HG03575 (cell line): ENCODE data around the gene MUC4.
"Not testable (repeated sequence)": the region's sequence is repeated elsewhere in the genome, so short reads cannot be mapped to it uniquely, and the experiment has no call there.

Experiments used
- ATAC-seq: cut with Tn5 transposase; IDR thresholded peaks from one replicate; pipeline ENCODE4 v1.9.1; 2021; ENCODE audit not compliant: unreplicated experiment, insufficient number of reproducible peaks, low FRiP score; ENCODE audit errors: extremely low read depth

The MUC4 gene

GRCh38 chr3:195754906-195755305 is 56.8 kb downstream of the MUC4 start:
- no peak for ATAC-seq

- no peak for ATAC-seq
Observed at GRCh38 chr3:195754141-195754540, 57.6 kb downstream of the MUC4 start.

GRCh38 chr3:195753581-195753980 is 58.1 kb downstream of the MUC4 start:
- ATAC-seq: no peak

- ATAC-seq: no peak
Observed at GRCh38 chr3:195752546-195753331, 59.0 kb downstream of the MUC4 start.

- no peak for ATAC-seq
Observed at GRCh38 chr3:195752066-195752465, 59.7 kb downstream of the MUC4 start.

- ATAC-seq: no peak
Observed at GRCh38 chr3:195751560-195751959, 60.2 kb downstream of the MUC4 start.

GRCh38 chr3:195750797-195751520 is 60.8 kb downstream of the MUC4 start:
- no peak for ATAC-seq

GRCh38 chr3:195749101-195749500 is 62.6 kb downstream of the MUC4 start:
- ATAC-seq: not testable (repeated sequence)

GRCh38 chr3:195748661-195749060 is 63.1 kb downstream of the MUC4 start:
- ATAC-seq: no peak

- ATAC-seq: no peak
Observed at GRCh38 chr3:195746751-195747150, 65.0 kb downstream of the MUC4 start.

- ATAC-seq: no peak
Observed at GRCh38 chr3:195746346-195746745, 65.4 kb downstream of the MUC4 start.

- ATAC-seq: no peak
Observed at GRCh38 chr3:195744437-195744836, 67.3 kb downstream of the MUC4 start.

GRCh38 chr3:195739561-195740111 is 72.1 kb downstream of the MUC4 start:
- ATAC-seq: no peak

- no peak for ATAC-seq
Observed at GRCh38 chr3:195738274-195739044, 73.3 kb downstream of the MUC4 start.

GRCh38 chr3:195737782-195738181 is 73.9 kb downstream of the MUC4 start:
- ATAC-seq: not testable (repeated sequence)

GRCh38 chr3:195736866-195737490 is 74.8 kb downstream of the MUC4 start:
- ATAC-seq: no peak

- no peak for ATAC-seq
Observed at GRCh38 chr3:195735036-195735695, 76.6 kb downstream of the MUC4 start.

- ATAC-seq: no peak
Observed at GRCh38 chr3:195732940-195733339, 78.8 kb downstream of the MUC4 start.
